Stimulated activated CD4-positive, alpha-beta T cell treated with anti-CD3 and anti-CD28 coated beads, Interleukin-2, amount 100 ng/mL, for 48 hours (primary cell): ENCODE measurements around the gene DAW1.
"Not testable (repeated sequence)": the region's sequence is repeated elsewhere in the genome, so short reads cannot be mapped to it uniquely, and the experiment has no call there.

Source experiments
- DNase-seq, 2 donors: peaks; one replicate each; pipeline ENCODE4 v3.0.0-alpha.2; 2020

Gene DAW1

GRCh38 chr2:227921648-227922047 lies 50.2 kb downstream of the DAW1 start:
- no peak for DNase-seq

- no peak for DNase-seq
Observed at GRCh38 chr2:227932001-227932400, 60.6 kb downstream of the DAW1 start.

- no peak for DNase-seq
Observed at GRCh38 chr2:227932403-227932802, 61.0 kb downstream of the DAW1 start.

- no peak for DNase-seq
Observed at GRCh38 chr2:227933884-227934283, 62.5 kb downstream of the DAW1 start.

- DNase-seq: not testable (repeated sequence)
Observed at GRCh38 chr2:227936249-227936648, 64.8 kb downstream of the DAW1 start.

- DNase-seq: no peak
Observed at GRCh38 chr2:227939271-227940027, 68.0 kb downstream of the DAW1 start.

- DNase-seq: no peak
Observed at GRCh38 chr2:227942021-227942420, 70.6 kb downstream of the DAW1 start.

- no peak for DNase-seq
Observed at GRCh38 chr2:227942965-227943364, 71.5 kb downstream of the DAW1 start.

GRCh38 chr2:227960317-227960716 lies 88.9 kb downstream of the DAW1 start:
- DNase-seq: no peak

- DNase-seq: no peak
Observed at GRCh38 chr2:227971619-227972230, 100.3 kb downstream of the DAW1 start.

GRCh38 chr2:227973241-227973640 lies 101.8 kb downstream of the DAW1 start:
- no peak for DNase-seq
